ENCODE measurements around the gene RETREG2.

DNA sequence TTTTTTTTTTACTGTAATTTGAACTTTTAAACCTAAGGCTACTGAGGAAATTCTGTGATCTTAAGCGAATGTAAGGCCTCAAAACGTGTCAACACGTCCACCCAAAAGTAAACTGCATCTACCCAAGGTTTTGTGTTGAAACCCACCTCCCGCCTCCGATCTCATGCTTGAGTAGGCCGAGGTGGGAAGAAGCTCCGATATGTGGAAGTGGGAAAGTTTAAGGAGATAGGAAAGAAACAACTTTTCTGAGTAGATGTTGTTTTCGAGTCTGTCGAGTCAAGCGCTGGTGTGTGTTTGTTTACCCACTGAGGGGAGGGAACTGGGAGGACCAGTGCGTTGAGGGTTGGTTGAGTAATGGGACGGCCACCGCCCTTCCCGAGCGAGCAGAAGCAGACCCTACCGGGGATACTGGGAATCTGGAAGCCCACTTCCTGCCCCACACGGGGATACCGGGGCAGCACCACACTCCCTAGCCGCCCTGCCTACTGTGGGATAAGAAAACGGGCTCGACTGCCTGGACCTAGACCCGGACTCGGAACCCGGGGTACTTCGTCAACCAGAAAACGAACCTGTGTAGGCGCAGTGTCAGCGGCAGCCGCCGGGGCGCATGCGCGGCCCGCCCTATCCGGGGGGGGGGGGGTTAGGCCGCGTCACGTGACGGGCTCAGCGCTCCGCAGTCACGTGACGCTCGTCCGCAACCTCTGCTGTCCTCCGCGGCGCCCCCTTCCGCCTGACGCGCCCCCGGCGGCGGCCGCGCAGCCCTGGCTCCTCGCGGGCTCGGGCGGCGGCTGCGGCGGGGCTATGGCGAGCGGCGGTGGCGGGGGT lies at the start of gene RETREG2:
- peak; percentile 85 for TF ChIP-seq POLR2A (IDR thresholded peaks at IDR 0.05; ENCODE audit: borderline replicate concordance, extremely low read depth, insufficient read depth, insufficient read length)
- peak in 1 of 3 experiments; percentile 28; a peak in 1 of 6 replicates for TF ChIP-seq CTCF (IDR thresholded peaks at IDR 0.05 in 2 of 3, conservative IDR thresholded peaks at IDR 0.05 in 1 of 3; ENCODE audit: borderline replicate concordance in 1 of 3, insufficient read depth in 1 of 3, low read depth in 2 of 3, low read length in 2 of 3)
- no peak for TF ChIP-seq ZNF274 (IDR thresholded peaks at IDR 0.05; ENCODE audit: low read depth, low read length)
- no peak for TF ChIP-seq EZH2phosphoT487 (IDR thresholded peaks at IDR 0.05; ENCODE audit: borderline replicate concordance)
- TF ChIP-seq POLR2AphosphoS5 (IDR thresholded peaks at IDR 0.05; ENCODE audit: low read depth, low read length), result peak; percentile 96
- no peak for TF ChIP-seq CEBPB (IDR thresholded peaks at IDR 0.05; ENCODE audit: low read depth)
- TF ChIP-seq REST (IDR thresholded peaks at IDR 0.05; ENCODE audit: low read depth), result no peak
- TF ChIP-seq SIN3A (IDR thresholded peaks at IDR 0.05; ENCODE audit: low read depth), result no peak
- TF ChIP-seq ZFX (IDR thresholded peaks at IDR 0.05), result no peak; the same call in 1 of the 2 replicates

Measured in HCT116 (cell line).